Heart right ventricle (tissue), 16 donors: ENCODE results near the gene ZNF416. TPM values are rescaled to one million over a fixed set of nuclear protein-coding genes. Genes with fewer than 3 reads are reported as not detected.
A peak's percentile ranks its signal among the peaks of the same experiment; 100 is the strongest.

ENCODE experiments used
- ATAC-seq, 8 donors: fragments of 200-7000 bp; cut with Tn5 transposase; one replicate each; pipeline ENCODE4 v1.9.1; 2020; ENCODE audit warnings: mild to moderate bottlenecking in 8 of 8, moderate library complexity in 8 of 8, moderate number of reproducible peaks in 1 of 8
- DNase-seq, 2 donors: peaks; one replicate each; pipeline ENCODE4 v3.0.0-alpha.2; 2020
- H3K27ac ChIP-seq, 10 donors: fragments of 200-600 bp; sonication (generic) in 2 of 10; one replicate each; pipeline versions ENCODE4 v1.5.0 to v1.8.0; 2020 to 2022; ENCODE audit warnings: mild to moderate bottlenecking in 3 of 10
- H3K27me3 ChIP-seq, 7 donors: fragments of 200-600 bp; one replicate each; pipeline ENCODE4 v1.8.0; 2021 to 2022; ENCODE audit warnings: mild to moderate bottlenecking in 2 of 7
- H3K36me3 ChIP-seq, 9 donors: fragments of 200-600 bp; sonication (generic) in 1 of 9; one replicate each; pipeline versions ENCODE4 v1.5.0 to v1.8.0; 2020 to 2022; ENCODE audit warnings: mild to moderate bottlenecking in 2 of 9
- H3K4me1 ChIP-seq, 9 donors: fragments of 200-600 bp; sonication (generic) in 1 of 9; one replicate each; pipeline versions ENCODE4 v1.5.0 to v1.8.0; 2020 to 2022; ENCODE audit warnings: mild to moderate bottlenecking in 4 of 9
- H3K4me3 ChIP-seq, 10 donors: fragments of 200-600 bp; sonication (generic) in 2 of 10; one replicate each; pipeline versions ENCODE4 v1.5.0 to v1.8.0; 2020 to 2022; ENCODE audit warnings: mild to moderate bottlenecking in 7 of 10, moderate library complexity in 2 of 10
- H3K9me3 ChIP-seq, 11 donors: fragments of 200-600 bp in 10 of 11; sonication (generic) in 2 of 11; one replicate each; pipeline versions ENCODE4 v1.5.0 to v1.8.0; 2013 to 2022; ENCODE audit warnings: mild to moderate bottlenecking in 2 of 11, control low read depth in 1 of 11, moderate library complexity in 1 of 11
- CTCF ChIP-seq, 9 donors: fragments of 200-600 bp; sonication (generic) in 2 of 9; IDR thresholded peaks; one replicate each; pipeline versions ENCODE4 v1.5.0 to v1.8.0; 2021 to 2022; ENCODE audit warnings: antibody characterized with exemption in 9 of 9, mild to moderate bottlenecking in 5 of 9, moderate library complexity in 1 of 9
- WGBS, 2 donors: extraction: QIAGEN DNeasy Blood & Tissue Kit; methylation state at CpG; one replicate each; pipeline ENCODE4 v1.1.7; 2013; ENCODE audit warnings: inconsistent platforms in 1 of 2; 5-methylcytosine and 5-hydroxymethylcytosine counted together
- intact Hi-C, 10 donors: fragments of 100-400 bp; cut with DNase I; formaldehyde crosslinking; loops; one replicate each; pipeline versions ENCODE4 v1.11.1 to v1.14.2; 2022
- polyA plus RNA-seq, 2 donors: library from polyadenylated mRNA; stranded (reverse); fragments of 200-250 nt; gene quantifications; one replicate each; pipeline ENCODE4 v1.2.3, GENCODE V29; 2013
- total RNA-seq, 10 donors: library from RNA; stranded (reverse); fragmentation: NEBNext Ultra II Directional in 3 of 10; extraction: Animal tissue kit (Norgen Biotek cat#: 25700) in 3 of 10; gene quantifications; one replicate each; pipeline versions ENCODE4 v1.2.1 to v1.2.4, GENCODE V29; 2021 to 2023
- donor health status: Arrhythmogenic right ventricular cardiomyopathy.
- donor health status: ischemic (EF 13 %, LVEDD 7.1; RV severe dilation, severe dysfunction).
- donor health status: healthy with polysubstance abuse.
- donor health status: DM: no; HTN: yes; CAD: no.
- donor health status: DM: no; HTN: no; CAD: no.
- donor health status: ischemic (EF 25% LVEDD 6.9; RV normal size, moderate dysfunction).
- donor health status: ischemic (EF 25% LVEDD 5.7; RV mildly dilated, moderate dysfunction).
- donor health status: healthy.
- donor health status: DM: yes; HTN: yes; CAD: no.
- donor health status: Ischemic cardiomyopathy.
- donor health status: ischemic (EF 35%, LVEDD 5.7; RV mildly dilated, moderate dysfunction).
- donor health status: nonischemic (EF 11% LVEDD 7.7; RV severe dilation, severe dysfunction).
- donor health status: DM: yes; HTN: yes; CAD: no.
- donor health status: PGD.
- donor health status: ischemic (EF 29% LVEDD 5.4; RV normal size, mild dysfunction).
- donor health status: nonischemic (EF 23%, LVEDD 6.1; RV moderate dilation, normal function).

The ZNF416 gene
- total and polyA plus RNA-seq, 12 donors = 1.7 to 6.5 (median 4.4) TPM

GRCh38 chr19:57558525-57558924, 20.2 kb downstream of the ZNF416 start:
- H3K4me1 ChIP-seq = peaks cover 3 to 31% (median 21%) of the 10 kb centered on the region in 9 donors
- H3K27ac ChIP-seq = peak overlapping the region in 8 of 10 donors; percentile 74 to 93 (median 86)
- intact Hi-C loops = no loop called here
- H3K4me3 ChIP-seq = peak overlapping the region; percentile 80 to 100 (median 96)
- DNase-seq = no peak
- H3K9me3 ChIP-seq = peaks cover 0 to 63% (median 4%) of the 10 kb centered on the region in 11 donors
- no peak for ATAC-seq
- no peaks in the 10 kb centered on the region for H3K27me3 ChIP-seq
- TF ChIP-seq CTCF (IDR thresholded peaks at IDR 0.05) = peak in 2 of 9 donors; percentile 24 to 26
- 9 to 27% methylated on average over 6 of the region's 6 CpGs for WGBS, 2 donors
- H3K36me3 ChIP-seq = peaks cover 0 to 34% (median 29%) of the 10 kb centered on the region in 9 donors

GRCh38 chr19:57557659-57558058, 21.1 kb downstream of the ZNF416 start:
- Histone ChIP-seq H3K4me3 (peak overlapping the region in 1 of 10 donors; percentile 100), H3K27me3 (no peaks in the 10 kb centered on the region), H3K9me3 (peaks cover 0 to 63% (median 1%) of the 10 kb centered on the region in 11 donors), H3K4me1 (peaks cover 3 to 31% (median 21%) of the 10 kb centered on the region in 9 donors), H3K27ac (peak overlapping the region in 3 of 10 donors; percentile 18 to 88 (median 30)), H3K36me3 (peaks cover 0 to 43% (median 38%) of the 10 kb centered on the region in 9 donors)
- TF ChIP-seq CTCF (IDR thresholded peaks at IDR 0.05) = no peak
- DNase-seq (no peak), ATAC-seq (no peak)
- intact Hi-C loops = no loop called here
- 53 to 56% methylated on average over 5 of the region's 5 CpGs for WGBS, 2 donors

GRCh38 chr19:57552432-57552831, 26.3 kb downstream of the ZNF416 start:
- Histone ChIP-seq H3K9me3 (peaks cover 0 to 91% (median 47%) of the 10 kb centered on the region in 11 donors), H3K36me3 (peaks cover 5 to 95% (median 89%) of the 10 kb centered on the region in 9 donors), H3K27ac (no peak overlapping the region), H3K4me3 (no peak overlapping the region), H3K27me3 (no peaks in the 10 kb centered on the region), H3K4me1 (peaks cover 0 to 7% (median 0%) of the 10 kb centered on the region in 9 donors)
- WGBS, 2 donors = 94 to 99% methylated on average over 2 of the region's 2 CpGs
- no peak for TF ChIP-seq CTCF (IDR thresholded peaks at IDR 0.05)
- ATAC-seq (no peak), DNase-seq (no peak)
- intact Hi-C loops = no loop called here

- DNase-seq = no peak
- 93 to 95% methylated on average over 1 of the region's 1 CpG for WGBS, 2 donors
- H3K27ac ChIP-seq = no peak overlapping the region
- H3K4me3 ChIP-seq = no peak overlapping the region
- no peaks in the 10 kb centered on the region for H3K4me1 ChIP-seq
- intact Hi-C loops = no loop called here
- no peaks in the 10 kb centered on the region for H3K27me3 ChIP-seq
- no peak for ATAC-seq
- TF ChIP-seq CTCF (IDR thresholded peaks at IDR 0.05) = no peak
- peaks cover 0 to 100% (median 92%) of the 10 kb centered on the region in 11 donors for H3K9me3 ChIP-seq
- peaks cover 11 to 100% (median 99%) of the 10 kb centered on the region in 9 donors for H3K36me3 ChIP-seq
Observed at GRCh38 chr19:57546513-57546912, 32.2 kb downstream of the ZNF416 start.
